MM.1S (cell line): ENCODE results near the gene CACNA1C.

Source experiments
- EZH2 ChIP-seq: fragments of 300-600 bp; sonication (generic); optimal IDR thresholded peaks from 2 replicates; pipeline ENCODE3; 2017; ENCODE audit warnings: low read depth, mild to moderate bottlenecking, antibody characterized with exemption, low read length, mixed read lengths
- TF ChIP-seq, protein P1 (sequence below): fragments of 300-600 bp; sonication (generic); IDR thresholded peaks from 2 replicates; pipeline ENCODE4 v1.5.1; 2016; ENCODE audit warnings: antibody characterized with exemption, low read length, mixed read lengths

DNA sequence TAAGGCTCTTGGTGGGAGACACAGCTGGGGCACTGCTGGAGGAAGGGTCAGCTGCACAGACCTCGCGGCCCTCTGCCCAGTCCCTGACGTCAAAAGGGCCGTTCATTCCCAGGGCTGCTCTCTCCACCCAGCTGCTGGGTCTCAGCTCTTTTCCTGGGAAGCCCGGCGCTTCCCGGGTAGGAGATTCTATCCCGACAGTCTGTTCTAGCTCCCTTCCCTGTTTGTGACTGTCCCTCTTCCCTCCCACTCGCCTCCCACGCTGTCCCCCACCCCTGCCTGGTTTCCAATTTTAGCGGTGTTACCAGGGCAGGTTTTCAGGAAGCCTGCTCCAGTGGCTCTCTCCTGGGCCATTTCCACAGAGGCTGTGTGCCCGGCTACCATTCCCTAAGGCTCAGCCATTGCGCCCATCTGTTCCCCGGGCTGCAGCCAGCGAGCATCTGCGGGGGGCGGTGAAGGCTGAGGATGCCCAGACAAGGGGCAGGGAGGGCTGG is 186.6 kb downstream of the CACNA1C start:
- no peak for TF ChIP-seq EZH2
- TF ChIP-seq, protein P1, sequence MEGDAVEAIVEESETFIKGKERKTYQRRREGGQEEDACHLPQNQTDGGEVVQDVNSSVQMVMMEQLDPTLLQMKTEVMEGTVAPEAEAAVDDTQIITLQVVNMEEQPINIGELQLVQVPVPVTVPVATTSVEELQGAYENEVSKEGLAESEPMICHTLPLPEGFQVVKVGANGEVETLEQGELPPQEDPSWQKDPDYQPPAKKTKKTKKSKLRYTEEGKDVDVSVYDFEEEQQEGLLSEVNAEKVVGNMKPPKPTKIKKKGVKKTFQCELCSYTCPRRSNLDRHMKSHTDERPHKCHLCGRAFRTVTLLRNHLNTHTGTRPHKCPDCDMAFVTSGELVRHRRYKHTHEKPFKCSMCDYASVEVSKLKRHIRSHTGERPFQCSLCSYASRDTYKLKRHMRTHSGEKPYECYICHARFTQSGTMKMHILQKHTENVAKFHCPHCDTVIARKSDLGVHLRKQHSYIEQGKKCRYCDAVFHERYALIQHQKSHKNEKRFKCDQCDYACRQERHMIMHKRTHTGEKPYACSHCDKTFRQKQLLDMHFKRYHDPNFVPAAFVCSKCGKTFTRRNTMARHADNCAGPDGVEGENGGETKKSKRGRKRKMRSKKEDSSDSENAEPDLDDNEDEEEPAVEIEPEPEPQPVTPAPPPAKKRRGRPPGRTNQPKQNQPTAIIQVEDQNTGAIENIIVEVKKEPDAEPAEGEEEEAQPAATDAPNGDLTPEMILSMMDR = no peak
